Renal pelvis (tissue), 4 donors: ENCODE results near the gene SCAF1. TPM values are rescaled to one million over a fixed set of nuclear protein-coding genes. Genes with fewer than 3 reads are reported as not detected.

Source experiments
- DNase-seq: peaks from one replicate; pipeline ENCODE4 v3.0.0-alpha.2; 2013
- polyA plus RNA-seq, 3 donors: library from polyadenylated mRNA; unstranded; fragments of 120-200 nt; gene quantifications; one replicate each; pipeline ENCODE4 v1.2.1, GENCODE V29; 2013; ENCODE audit not compliant: insufficient read length in 3 of 3

Gene SCAF1
- polyA plus RNA-seq, 3 donors: 36.6 to 45.7 (median 45.0) TPM

- no peak for DNase-seq
These were observed 39.8 kb downstream of the SCAF1 start for GRCh38 chr19:49681830-49682229.

- DNase-seq: no peak
These were observed 40.3 kb downstream of the SCAF1 start for GRCh38 chr19:49682274-49682673.

DNA sequence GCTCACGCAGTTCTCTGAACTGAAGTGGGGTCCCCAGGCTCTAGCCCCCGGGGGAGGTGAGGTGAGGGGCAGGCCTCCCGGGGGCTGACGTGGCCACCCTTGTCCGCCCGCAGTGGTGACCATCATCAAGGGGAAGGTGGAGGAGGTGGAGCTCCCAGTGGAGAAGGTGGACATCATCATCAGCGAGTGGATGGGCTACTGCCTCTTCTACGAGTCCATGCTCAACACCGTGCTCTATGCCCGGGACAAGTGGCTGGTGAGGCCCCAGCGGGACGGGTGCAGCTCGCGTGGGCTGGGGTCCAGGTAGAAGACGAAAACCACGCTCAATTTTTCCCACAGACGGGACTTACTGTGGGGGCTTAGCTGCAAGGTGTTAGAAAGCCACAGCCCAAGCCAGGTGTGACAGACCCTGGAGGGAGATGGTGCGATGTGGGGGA is 41.8 kb downstream of the SCAF1 start:
- no peak for DNase-seq

- no peak for DNase-seq
These were observed 42.4 kb downstream of the SCAF1 start for GRCh38 chr19:49684251-49684982.

DNA sequence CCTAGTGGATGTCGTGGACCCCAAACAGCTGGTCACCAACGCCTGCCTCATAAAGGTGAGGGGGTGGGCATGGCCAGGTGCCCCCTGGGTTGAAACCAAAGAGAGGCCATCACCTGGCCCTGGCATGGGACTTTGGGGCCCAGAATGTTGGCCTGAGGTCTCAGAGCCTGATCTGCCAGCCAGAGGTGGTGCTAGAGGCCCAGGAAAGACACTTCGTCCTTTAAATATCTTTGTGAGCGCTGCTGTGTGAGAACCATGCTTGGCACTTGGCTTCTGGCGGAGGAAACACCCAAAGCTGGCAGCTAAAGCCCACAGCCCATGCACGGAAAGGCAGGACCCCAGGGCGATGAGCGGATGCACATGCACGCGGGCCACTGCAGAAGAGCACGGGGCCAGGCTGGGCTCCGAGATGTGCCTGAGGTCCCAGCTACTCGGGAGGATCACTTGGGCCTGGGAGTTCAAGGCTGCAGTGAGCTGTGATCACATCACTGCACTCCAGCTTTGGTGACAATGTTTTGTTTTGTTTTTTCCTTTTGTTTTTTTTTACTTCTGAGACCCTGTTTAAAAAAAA is 43.1 kb downstream of the SCAF1 start:
- no peak for DNase-seq

- no peak for DNase-seq
These were observed 43.9 kb downstream of the SCAF1 start for GRCh38 chr19:49685845-49686332.

DNA sequence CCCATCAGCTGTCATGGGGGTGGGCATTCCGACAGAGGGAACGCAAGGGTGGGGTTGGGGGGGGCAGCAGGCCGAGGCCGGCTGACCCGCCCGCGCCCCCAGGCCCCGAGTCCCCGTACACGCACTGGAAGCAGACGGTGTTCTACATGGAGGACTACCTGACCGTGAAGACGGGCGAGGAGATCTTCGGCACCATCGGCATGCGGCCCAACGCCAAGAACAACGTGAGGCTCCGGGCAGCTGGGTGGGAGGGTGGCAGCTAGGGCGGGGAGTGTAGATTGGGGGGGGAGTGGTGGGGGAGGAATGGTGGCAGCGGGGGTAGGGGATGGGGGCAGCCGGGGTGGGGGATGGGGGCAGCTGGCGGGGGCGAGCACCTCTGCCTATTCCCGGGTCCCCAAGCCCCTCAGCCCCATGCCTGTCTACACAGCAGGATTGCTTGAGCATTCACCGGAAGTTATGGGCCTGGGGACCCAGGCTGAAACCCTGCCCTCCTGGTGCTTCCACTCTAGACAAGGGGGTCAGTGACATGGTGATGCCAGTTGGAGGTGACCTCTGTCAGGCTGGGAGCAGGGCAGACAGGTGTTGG is 44.6 kb downstream of the SCAF1 start:
- DNase-seq: no peak

- no peak for DNase-seq
These were observed 45.1 kb downstream of the SCAF1 start for GRCh38 chr19:49687150-49687549.

GRCh38 chr19:49687566-49688316 is 45.7 kb downstream of the SCAF1 start:
- no peak for DNase-seq

- no peak for DNase-seq
These were observed 46.6 kb downstream of the SCAF1 start for GRCh38 chr19:49688531-49689132.

GRCh38 chr19:49689133-49690078 is 47.4 kb downstream of the SCAF1 start, which contains the start of gene ADM5:
Gene ADM5, plus strand, starts transcription at chr19:49689594. Its CDS starts 244 bp downstream, at chr19:49689838.
- no peak for DNase-seq

DNA sequence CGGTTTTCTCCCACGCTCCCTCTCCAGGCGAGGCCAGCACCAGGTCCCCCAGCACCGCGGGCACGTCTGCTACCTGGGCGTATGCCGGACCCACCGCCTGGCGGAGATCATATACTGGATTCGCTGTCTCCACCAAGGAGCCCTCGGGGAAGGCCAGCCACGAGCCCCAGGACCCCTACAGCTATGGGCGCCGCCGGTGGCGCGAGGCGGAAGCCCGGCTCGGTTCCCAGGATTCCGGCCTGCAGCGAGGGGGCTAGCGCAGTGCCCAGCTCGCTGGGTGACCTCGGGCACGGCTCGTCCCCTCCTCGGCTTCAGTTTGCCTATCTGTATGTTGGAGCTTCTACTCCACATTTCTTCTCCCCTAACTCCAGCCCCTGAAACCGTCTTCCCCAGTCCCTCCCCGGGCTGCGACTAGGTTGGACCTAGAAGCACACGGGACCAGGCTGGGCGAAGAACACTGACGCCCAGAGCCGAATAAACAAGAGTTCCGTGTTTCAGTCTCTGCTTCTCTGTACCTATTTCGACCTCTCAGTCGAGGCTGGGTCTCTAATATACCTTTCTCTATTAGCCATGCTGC is 48.2 kb downstream of the SCAF1 start:
- no peak for DNase-seq

DNA sequence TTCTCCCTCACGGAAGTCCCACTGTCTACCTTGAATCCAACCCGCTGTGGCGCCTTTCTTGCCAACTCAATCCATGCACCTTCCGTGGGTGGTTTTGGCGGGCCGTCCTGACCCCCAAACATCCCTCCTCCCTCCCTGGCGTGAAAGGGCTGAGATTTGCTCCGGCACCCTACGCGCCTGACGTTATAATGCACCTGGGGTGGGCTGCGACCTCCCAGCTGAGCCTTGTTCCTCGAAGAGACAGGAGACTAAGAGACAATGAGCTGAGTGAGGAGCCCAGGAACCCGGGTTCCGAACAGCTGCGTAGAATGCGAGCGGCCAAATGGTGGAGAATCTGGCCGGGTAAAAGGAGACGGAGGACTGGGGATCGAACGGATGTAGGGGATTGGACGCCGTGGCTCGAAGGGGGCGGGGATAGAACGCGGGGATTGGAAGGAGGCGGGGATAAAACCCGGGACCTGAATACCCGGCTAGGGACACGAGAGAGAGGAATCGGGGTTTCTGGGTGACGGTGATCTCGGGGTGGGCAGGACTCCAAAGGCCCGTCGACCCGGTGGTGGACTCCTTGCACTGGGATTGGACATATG is 48.7 kb downstream of the SCAF1 start, which contains the start of gene CPT1C:
CPT1C (plus strand) TSS at position 461 of the 587 bp plus-strand sequence. CDS start 1,137 bp downstream, outside the sequence.
- DNase-seq: peak; percentile 66

GRCh38 chr19:49691243-49692146 is 49.5 kb downstream of the SCAF1 start:
- peak; percentile 71 for DNase-seq

GRCh38 chr19:49692147-49692506 is 50.1 kb downstream of the SCAF1 start:
- no peak for DNase-seq

GRCh38 chr19:49696115-49696514 is 54.1 kb downstream of the SCAF1 start:
- DNase-seq: no peak

- no peak for DNase-seq
These were observed 54.9 kb downstream of the SCAF1 start for GRCh38 chr19:49696865-49697264.

DNA sequence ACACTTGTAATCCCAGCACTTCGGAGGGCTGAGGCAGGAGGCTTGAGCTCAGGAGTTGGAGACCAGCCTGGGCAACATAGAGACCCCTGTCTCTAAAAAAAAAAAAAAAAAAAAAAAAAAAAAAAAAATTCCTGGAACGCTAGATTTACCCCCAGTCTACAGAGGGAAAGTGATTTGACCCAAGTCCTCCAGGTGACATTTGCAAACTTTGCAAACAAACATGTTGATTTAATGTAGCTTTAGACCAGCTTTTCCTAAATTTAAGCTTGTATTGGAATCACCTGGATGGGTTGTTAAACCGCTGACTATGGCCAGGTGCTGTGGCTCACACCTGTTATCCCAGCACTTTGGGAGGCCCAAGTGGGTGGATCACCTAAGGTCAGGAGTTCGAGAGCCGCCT is 57.4 kb downstream of the SCAF1 start:
- DNase-seq: no peak

DNA sequence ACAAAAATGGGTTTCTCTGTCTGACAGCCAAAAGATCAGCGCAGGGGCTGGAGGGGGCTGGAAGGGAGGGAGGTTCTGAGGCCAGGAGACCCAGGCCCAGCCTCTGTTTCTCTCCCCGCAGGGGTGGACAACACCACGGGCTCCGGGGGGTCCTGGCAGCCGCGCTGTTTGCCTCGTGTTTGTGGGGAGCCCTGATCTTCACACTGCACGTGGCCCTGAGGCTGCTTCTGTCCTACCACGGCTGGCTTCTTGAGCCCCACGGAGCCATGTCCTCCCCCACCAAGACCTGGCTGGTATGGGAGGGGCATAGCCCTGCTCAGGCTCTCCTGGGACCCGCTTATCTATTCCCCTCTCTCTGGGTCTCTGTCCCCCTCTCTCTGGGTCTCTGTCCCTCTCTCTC is 58.6 kb downstream of the SCAF1 start:
- no peak for DNase-seq
